Measurements from ENCODE around the gene RAVER1.
A peak's percentile ranks its signal among the peaks of the same experiment; 100 is the strongest.

RAVER1 gene

DNA sequence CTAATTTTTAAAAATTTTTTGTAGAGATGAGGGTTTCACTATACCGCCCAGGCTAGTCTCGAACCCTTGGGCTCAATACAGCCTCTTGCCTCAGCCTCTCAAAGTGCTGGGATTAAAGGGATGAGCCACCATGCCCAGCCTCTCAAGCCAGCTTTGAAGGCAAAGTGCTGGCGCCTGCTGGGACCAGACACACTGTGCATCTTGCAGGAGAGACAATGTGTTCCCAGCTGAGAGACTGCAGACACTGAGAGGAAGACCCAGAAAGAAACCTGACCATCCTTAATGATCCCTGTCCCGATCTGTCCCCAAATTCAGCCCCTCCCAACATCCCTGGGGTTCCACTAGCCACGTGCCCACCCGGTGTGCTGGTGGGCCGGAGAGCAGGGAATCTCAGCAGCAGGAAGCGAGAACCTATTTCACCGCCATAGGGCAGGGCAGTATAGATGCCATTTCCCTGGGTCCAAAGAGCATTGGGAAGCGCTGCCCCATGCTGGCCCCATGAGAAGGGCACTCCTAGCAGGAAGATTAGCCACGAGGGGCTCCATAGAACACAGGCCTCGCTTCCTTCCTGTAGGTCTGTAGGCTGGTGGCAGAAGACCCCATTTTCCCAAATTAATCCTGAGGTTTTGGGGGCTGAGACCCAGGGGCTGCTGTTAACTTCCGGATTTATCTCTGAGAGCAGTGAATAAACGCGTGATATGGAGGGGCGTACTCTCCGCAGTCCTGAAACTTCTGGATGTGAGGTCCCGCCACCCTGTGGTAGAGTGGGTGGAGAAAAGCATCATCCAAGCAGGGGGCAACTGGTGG, 968 bp downstream of the RAVER1 start:
- TF ChIP-seq, protein P1, sequence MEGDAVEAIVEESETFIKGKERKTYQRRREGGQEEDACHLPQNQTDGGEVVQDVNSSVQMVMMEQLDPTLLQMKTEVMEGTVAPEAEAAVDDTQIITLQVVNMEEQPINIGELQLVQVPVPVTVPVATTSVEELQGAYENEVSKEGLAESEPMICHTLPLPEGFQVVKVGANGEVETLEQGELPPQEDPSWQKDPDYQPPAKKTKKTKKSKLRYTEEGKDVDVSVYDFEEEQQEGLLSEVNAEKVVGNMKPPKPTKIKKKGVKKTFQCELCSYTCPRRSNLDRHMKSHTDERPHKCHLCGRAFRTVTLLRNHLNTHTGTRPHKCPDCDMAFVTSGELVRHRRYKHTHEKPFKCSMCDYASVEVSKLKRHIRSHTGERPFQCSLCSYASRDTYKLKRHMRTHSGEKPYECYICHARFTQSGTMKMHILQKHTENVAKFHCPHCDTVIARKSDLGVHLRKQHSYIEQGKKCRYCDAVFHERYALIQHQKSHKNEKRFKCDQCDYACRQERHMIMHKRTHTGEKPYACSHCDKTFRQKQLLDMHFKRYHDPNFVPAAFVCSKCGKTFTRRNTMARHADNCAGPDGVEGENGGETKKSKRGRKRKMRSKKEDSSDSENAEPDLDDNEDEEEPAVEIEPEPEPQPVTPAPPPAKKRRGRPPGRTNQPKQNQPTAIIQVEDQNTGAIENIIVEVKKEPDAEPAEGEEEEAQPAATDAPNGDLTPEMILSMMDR (IDR thresholded peaks at IDR 0.05; ENCODE audit: low read depth, low read length) = peak; percentile 42
- no peak for TF ChIP-seq MYC (IDR thresholded peaks at IDR 0.05; ENCODE audit: low read depth, low read length)
- peak; percentile 67 for DNase-seq (ENCODE audit: low read depth)

DNA sequence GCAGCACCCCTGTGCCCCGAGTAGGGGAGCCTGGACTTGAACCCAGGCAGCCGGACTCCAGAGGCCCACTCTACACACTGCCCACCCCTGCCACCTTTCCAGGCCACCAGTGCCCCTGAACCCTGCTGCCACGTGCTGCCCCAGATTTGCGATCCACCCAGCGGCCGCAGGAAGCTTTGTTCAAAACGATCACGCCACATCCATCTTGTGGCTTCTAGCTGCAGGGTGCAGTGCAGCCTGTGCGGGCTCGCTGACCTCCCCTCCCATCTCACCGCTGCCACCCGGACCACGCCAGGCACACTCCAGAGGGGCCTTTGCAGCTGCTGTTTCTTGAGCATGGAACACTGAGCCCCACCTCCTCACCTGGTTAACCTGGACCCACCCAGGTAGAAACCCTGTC, 3.8 kb downstream of the RAVER1 start:
- no peak overlapping the region for H3K4me3 ChIP-seq (ENCODE audit: low read depth, low read length)
- TF ChIP-seq MYC (IDR thresholded peaks at IDR 0.05; ENCODE audit: low read depth, low read length) = no peak
- TF ChIP-seq POLR2A (IDR thresholded peaks at IDR 0.05; ENCODE audit: extremely low read depth, insufficient read length) = no peak
- TF ChIP-seq, protein P1 (IDR thresholded peaks at IDR 0.05; ENCODE audit: low read depth, low read length) = no peak
- no peak for TF ChIP-seq MAX (IDR thresholded peaks at IDR 0.05; ENCODE audit: low read depth, low read length)
- DNase-seq (ENCODE audit: low read depth) = no peak

More for the DNA sequence above, 968 bp downstream of the RAVER1 start:
- H3K4me3 ChIP-seq (ENCODE audit: low read depth, low read length) = peak overlapping the region; percentile 67

DNA sequence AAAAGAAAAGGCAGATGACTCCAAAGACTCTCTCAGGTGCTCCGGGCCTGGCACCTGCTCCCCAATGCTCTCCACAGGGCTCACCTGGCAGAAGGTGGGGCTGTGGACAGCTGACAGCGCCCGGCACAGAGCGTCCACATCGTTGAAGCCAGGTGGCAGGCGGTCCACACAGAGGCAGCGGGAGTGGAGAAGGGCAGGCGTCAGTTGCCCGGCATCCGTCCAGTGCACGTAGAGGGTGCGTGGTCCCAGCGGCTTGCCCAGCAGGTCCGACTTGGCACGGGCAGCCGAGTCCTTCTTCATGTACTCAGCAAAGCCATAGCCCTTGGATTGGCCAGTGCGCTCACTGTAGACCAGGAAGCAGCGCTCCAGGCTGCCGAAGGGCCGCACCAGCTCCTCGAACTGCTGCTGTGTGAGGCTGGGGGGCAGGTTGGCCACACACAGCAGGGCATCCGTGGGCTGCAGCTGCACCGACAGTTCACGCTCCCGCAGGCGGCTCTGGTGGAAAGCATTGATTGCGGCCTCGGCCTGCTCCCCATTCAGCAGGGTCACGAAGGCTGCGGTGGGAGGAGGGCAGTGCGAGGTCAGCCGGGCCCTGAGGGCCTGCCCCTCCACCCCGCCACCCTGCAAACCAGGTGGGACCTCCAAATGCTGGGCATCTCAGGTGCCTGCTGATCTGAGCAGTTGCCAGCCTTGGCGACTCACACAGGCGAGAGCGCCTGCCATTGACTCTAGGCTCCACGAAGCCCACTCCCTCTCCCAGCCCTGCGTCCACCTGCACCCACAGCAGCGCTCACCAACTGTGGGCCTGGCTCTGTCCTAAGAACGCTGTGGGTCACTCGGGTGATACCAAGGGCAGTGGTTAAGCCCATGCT, 4.5 kb downstream of the RAVER1 start:
- TF ChIP-seq, protein P1 (IDR thresholded peaks at IDR 0.05; ENCODE audit: low read depth, low read length) = no peak
- TF ChIP-seq POLR2A (IDR thresholded peaks at IDR 0.05; ENCODE audit: extremely low read depth, insufficient read length) (no peak), MAX (IDR thresholded peaks at IDR 0.05; ENCODE audit: low read depth, low read length) (no peak)
- no peak overlapping the region for H3K4me3 ChIP-seq (ENCODE audit: low read depth, low read length)
- DNase-seq (ENCODE audit: low read depth) = no peak

- TF ChIP-seq, protein P1 (IDR thresholded peaks at IDR 0.05; ENCODE audit: low read depth, low read length) = no peak
- TF ChIP-seq POLR2A (IDR thresholded peaks at IDR 0.05; ENCODE audit: extremely low read depth, insufficient read length) = no peak
- TF ChIP-seq MAX (IDR thresholded peaks at IDR 0.05; ENCODE audit: low read depth, low read length) = no peak
- TF ChIP-seq MYC (IDR thresholded peaks at IDR 0.05; ENCODE audit: low read depth, low read length) = no peak
- H3K4me3 ChIP-seq (ENCODE audit: low read depth, low read length) = no peak overlapping the region
- DNase-seq (ENCODE audit: low read depth) = no peak
Measured at GRCh38 chr19:10327793-10328192, 5.5 kb downstream of the RAVER1 start.

DNA sequence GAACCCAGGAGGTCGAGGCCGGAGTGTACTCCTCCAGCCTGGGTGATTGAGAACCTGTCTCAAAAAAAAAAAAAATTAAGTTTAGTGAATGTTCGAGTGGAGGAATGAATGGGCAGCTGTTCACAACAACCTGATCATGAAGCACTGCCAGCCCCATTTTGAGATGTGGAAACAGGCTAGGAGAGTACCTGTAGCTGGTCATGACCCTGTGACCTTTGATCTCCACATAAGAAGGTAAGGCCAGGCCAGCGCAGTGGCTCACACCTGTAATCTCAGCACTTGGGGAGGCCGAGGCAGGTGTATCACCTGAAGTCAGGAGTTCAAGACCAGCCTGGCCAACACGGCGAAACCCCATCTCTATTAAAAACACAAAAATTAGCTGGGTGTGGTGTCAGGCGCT, 7.6 kb downstream of the RAVER1 start:
- H3K4me3 ChIP-seq (ENCODE audit: low read depth, low read length) = no peak overlapping the region

More for the DNA sequence above, 7.6 kb downstream of the RAVER1 start:
- DNase-seq (ENCODE audit: low read depth) = no peak
- no peak for TF ChIP-seq MYC (IDR thresholded peaks at IDR 0.05; ENCODE audit: low read depth, low read length)
- TF ChIP-seq, protein P1 (IDR thresholded peaks at IDR 0.05; ENCODE audit: low read depth, low read length) = no peak
- TF ChIP-seq MAX (IDR thresholded peaks at IDR 0.05; ENCODE audit: low read depth, low read length) = no peak
- TF ChIP-seq POLR2A (IDR thresholded peaks at IDR 0.05; ENCODE audit: extremely low read depth, insufficient read length) = no peak

Data from NB4 (cell line).